NCI-H1930 (cell line): ENCODE results near the gene CIB1.
"Not testable (repeated sequence)": the region's sequence is repeated elsewhere in the genome, so short reads cannot be mapped to it uniquely, and the experiment has no call there.

Source experiments
- DNase-seq, 2 experiments: peaks; one replicate each; lab custom pipeline; 2025; lab: John Stamatoyannopoulos, UW

Gene CIB1

GRCh38 chr15:90192961-90193786 lies 40.6 kb downstream of the CIB1 start:
- DNase-seq: no peak

- no peak for DNase-seq
Observed at GRCh38 chr15:90191794-90192509, 41.8 kb downstream of the CIB1 start.

GRCh38 chr15:90191344-90191687 lies 42.4 kb downstream of the CIB1 start:
- DNase-seq: no peak

GRCh38 chr15:90190606-90191343 lies 43.0 kb downstream of the CIB1 start:
- no peak for DNase-seq

GRCh38 chr15:90189781-90190467 lies 43.8 kb downstream of the CIB1 start:
- DNase-seq: no peak

- no peak for DNase-seq
Observed at GRCh38 chr15:90188914-90189748, 44.6 kb downstream of the CIB1 start.

GRCh38 chr15:90188065-90188464 lies 45.7 kb downstream of the CIB1 start:
- DNase-seq: not testable (repeated sequence)

- no peak for DNase-seq
Observed at GRCh38 chr15:90187257-90187868, 46.4 kb downstream of the CIB1 start.

GRCh38 chr15:90184786-90185704 lies 48.7 kb downstream of the CIB1 start:
- DNase-seq: peak; percentile 68 to 77

GRCh38 chr15:90184119-90184785 lies 49.5 kb downstream of the CIB1 start:
- no peak for DNase-seq

GRCh38 chr15:90181776-90182175 lies 52.0 kb downstream of the CIB1 start:
- no peak for DNase-seq
